Omental fat pad (tissue), 4 donors: ENCODE measurements around the gene MZB1. TPM values are rescaled to one million over a fixed set of nuclear protein-coding genes. Genes with fewer than 3 reads are reported as not detected.
A peak's percentile ranks its signal among the peaks of the same experiment; 100 is the strongest.

Experiments
- ATAC-seq: fragments of 150-250 bp; one replicate; pipeline ENCODE4 v1.9.1; 2016; ENCODE audit warnings: mild to moderate bottlenecking, moderate library complexity; ENCODE audit not compliant: low FRiP score
- DNase-seq: peaks from one replicate; pipeline ENCODE4 v3.0.0-alpha.2; 2019; ENCODE audit warnings: low spot score
- CTCF ChIP-seq, 3 donors: fragments of 450-650 bp; IDR thresholded peaks; one replicate each; pipeline ENCODE4 v1.5.1; 2016 to 2017; ENCODE audit warnings: antibody characterized with exemption in 3 of 3, mild to moderate bottlenecking in 3 of 3, moderate library complexity in 2 of 3
- total RNA-seq, 4 donors: library from RNA; depleted of rRNA; stranded (reverse); fragments of >200 nt; gene quantifications; one replicate each; pipeline ENCODE4 v1.1.0, GENCODE V29; 2016

MZB1 gene
- total RNA-seq, 4 donors from 2014 or later: 1.1 to 7.0 (median 2.9) TPM

DNA sequence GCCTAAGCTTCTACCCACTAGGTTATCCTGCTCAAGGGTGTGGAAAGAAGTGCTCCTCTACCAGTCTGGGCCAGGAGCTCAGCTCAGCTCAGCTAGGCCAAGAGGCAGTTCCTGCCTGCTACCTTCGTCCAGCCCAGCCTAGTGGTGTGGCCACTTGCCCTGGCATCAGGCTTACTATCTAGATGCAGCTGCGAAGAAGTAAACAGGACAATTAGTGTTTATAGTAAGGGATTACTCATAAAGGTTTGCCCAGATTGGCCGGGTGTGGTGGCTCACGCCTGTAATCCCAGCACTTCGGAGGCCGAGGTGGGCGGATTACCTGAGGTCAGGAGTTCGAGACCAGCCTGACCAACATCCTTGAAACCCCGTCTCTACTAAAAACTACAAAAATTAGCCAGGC is 26.9 kb upstream of the MZB1 start:
- ATAC-seq (no peak), DNase-seq (no peak)
- TF ChIP-seq CTCF (IDR thresholded peaks at IDR 0.05): no peak

DNA sequence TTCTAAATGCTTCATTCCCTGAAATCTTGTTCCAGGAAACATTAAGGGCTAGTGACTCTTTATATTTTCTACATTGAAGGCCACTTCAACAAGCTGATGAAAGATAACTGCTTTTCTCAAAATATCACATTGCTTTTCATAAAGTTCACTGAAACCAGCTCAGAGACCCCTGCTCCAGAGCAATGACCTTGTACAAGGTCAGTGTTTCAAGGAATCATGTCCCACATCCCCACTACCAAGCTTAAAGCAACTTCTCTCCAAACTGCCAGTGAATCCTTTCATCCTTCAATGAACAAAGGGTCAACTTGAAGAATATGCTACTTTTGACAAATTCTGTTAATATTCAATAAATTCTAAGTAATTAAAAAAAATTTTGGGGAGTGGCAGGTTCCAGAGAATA is 26.2 kb upstream of the MZB1 start:
- TF ChIP-seq CTCF (IDR thresholded peaks at IDR 0.05): no peak
- DNase-seq (no peak), ATAC-seq (no peak)

GRCh38 chr5:139415221-139415861 is 25.6 kb upstream of the MZB1 start:
- no peak for TF ChIP-seq CTCF (IDR thresholded peaks at IDR 0.05)
- DNase-seq (no peak), ATAC-seq (no peak)

GRCh38 chr5:139414581-139415130 is 24.9 kb upstream of the MZB1 start:
- ATAC-seq (peak; percentile 14), DNase-seq (no peak)
- no peak for TF ChIP-seq CTCF (IDR thresholded peaks at IDR 0.05)

- no peak for DNase-seq
- ATAC-seq: no peak
- TF ChIP-seq CTCF (IDR thresholded peaks at IDR 0.05): no peak
Observed at GRCh38 chr5:139413963-139414362, 24.2 kb upstream of the MZB1 start.

GRCh38 chr5:139413153-139413552 is 23.4 kb upstream of the MZB1 start:
- DNase-seq (no peak), ATAC-seq (no peak)
- no peak for TF ChIP-seq CTCF (IDR thresholded peaks at IDR 0.05)
